DMS114 treated with DMSO at 0.1 percent for 48 hours (cell line): ENCODE data around the gene JPH3.

Experiments
- DNase-seq: peaks from one replicate; lab custom pipeline; 2025; ENCODE audit not compliant: unreplicated experiment; lab: John Stamatoyannopoulos, UW

Gene JPH3

GRCh38 chr16:87622756-87623319, 20.5 kb downstream of the JPH3 start:
- no peak for DNase-seq

GRCh38 chr16:87625241-87625797, 23.0 kb downstream of the JPH3 start:
- DNase-seq, result no peak

GRCh38 chr16:87626401-87626800, 24.1 kb downstream of the JPH3 start:
- DNase-seq, result no peak

GRCh38 chr16:87626905-87627304, 24.6 kb downstream of the JPH3 start:
- DNase-seq, result no peak

GRCh38 chr16:87627542-87628245, 25.4 kb downstream of the JPH3 start:
- no peak for DNase-seq

- DNase-seq, result no peak
These were observed 26.1 kb downstream of the JPH3 start for GRCh38 chr16:87628246-87628923.

GRCh38 chr16:87628940-87629339, 26.6 kb downstream of the JPH3 start:
- no peak for DNase-seq

GRCh38 chr16:87631067-87631466, 28.8 kb downstream of the JPH3 start:
- DNase-seq, result no peak

- no peak for DNase-seq
These were observed 32.1 kb downstream of the JPH3 start for GRCh38 chr16:87634411-87634810.

GRCh38 chr16:87635541-87636049, 33.3 kb downstream of the JPH3 start:
- DNase-seq, result peak; percentile 20

GRCh38 chr16:87636050-87636684, 33.9 kb downstream of the JPH3 start:
- DNase-seq, result peak; percentile 48

GRCh38 chr16:87636741-87637140, 34.4 kb downstream of the JPH3 start:
- no peak for DNase-seq

GRCh38 chr16:87637357-87637756, 35.0 kb downstream of the JPH3 start:
- no peak for DNase-seq

- no peak for DNase-seq
These were observed 36.4 kb downstream of the JPH3 start for GRCh38 chr16:87638736-87639135.

GRCh38 chr16:87641721-87642120, 39.4 kb downstream of the JPH3 start:
- no peak for DNase-seq

- DNase-seq, result no peak
These were observed 40.2 kb downstream of the JPH3 start for GRCh38 chr16:87642491-87642890.

GRCh38 chr16:87644186-87644585, 41.9 kb downstream of the JPH3 start:
- no peak for DNase-seq

- DNase-seq, result no peak
These were observed 42.3 kb downstream of the JPH3 start for GRCh38 chr16:87644596-87644995.

- no peak for DNase-seq
These were observed 43.5 kb downstream of the JPH3 start for GRCh38 chr16:87645802-87646201.

- DNase-seq, result no peak
These were observed 45.3 kb downstream of the JPH3 start for GRCh38 chr16:87647431-87648185.

GRCh38 chr16:87648236-87648635, 45.9 kb downstream of the JPH3 start:
- DNase-seq, result no peak
